Activated naive CD4-positive, alpha-beta T cell treated with anti-CD3 and anti-CD28 coated beads, Interleukin-2, amount 10 ng/mL, durations not matched to agents 5 hours and 36 hours (primary cell): ENCODE results near the gene C10orf105. TPM values are rescaled to one million over a fixed set of nuclear protein-coding genes. Genes with fewer than 3 reads are reported as not detected.

Source experiments
- total RNA-seq, 2 experiments: library from RNA; stranded (reverse); gene quantifications; one replicate each; pipeline ENCODE4 v1.2.3, GENCODE V29; 2021

Gene C10orf105, protein sequence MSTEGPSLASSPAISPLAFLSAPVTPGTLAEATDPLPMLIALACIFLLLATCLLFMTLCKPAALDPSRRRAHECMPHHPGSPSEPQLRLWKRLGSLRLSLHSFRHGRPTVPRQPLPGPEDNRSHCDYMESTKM
- under 1 TPM; 0.50 to 0.55 TPM for total RNA-seq

DNA sequence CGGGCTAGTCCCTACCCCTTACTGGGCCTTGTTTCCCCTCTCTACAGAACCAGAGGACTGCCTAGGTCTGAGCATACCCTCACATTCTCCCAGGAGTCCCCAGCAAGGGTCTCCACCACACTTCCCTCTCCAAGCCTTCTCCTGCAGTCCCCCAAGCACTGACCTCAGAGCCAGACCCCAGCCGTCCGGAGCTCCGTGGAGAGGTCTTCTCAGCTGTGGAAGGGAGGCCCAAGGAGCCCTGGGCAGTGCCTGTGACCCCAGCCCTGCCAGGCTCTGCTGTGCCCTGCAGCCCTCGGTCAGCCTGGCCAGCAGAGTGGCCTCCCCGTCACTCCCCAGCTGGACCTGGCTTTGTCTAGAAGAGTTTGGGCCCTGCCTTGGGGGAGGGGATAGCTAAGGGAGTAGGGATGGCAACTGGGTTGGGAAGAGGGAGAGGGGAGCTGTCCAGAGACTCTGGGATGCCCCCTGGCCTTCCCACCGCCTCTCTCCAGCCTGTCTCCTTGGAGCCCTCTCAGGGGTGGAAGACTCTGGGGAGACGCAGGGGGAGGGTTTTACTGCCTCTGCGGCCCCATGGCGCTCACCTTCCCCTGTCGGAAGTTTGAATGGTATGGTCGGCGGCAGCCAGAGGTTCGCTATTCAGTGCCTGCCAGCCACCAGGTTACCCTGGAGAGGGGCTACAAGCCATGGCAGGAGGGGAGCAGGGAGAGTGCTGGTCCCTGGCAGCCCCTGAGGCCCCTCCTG lies at the start of gene C10orf105:
C10orf105 (minus strand) TSS at position 315 of the 738 bp plus-strand sequence. CDS start 3,441 bp downstream, outside the sequence.

Other genes starting within 250 kb of the C10orf105 start
- gene VSIR, start 53.7 kb upstream of the C10orf105 start, total RNA-seq = 100 to 1,000 TPM; 132 TPM
- 100 to 1,000 TPM; 157 to 166 TPM for gene PSAP, start 131.5 kb upstream of the C10orf105 start, total RNA-seq
- gene CHST3, start 244.6 kb upstream of the C10orf105 start, total RNA-seq = under 1 TPM; 0.03 to 0.05 TPM